Measurements from ENCODE around the gene UBQLN3.

- TF ChIP-seq, protein P1, sequence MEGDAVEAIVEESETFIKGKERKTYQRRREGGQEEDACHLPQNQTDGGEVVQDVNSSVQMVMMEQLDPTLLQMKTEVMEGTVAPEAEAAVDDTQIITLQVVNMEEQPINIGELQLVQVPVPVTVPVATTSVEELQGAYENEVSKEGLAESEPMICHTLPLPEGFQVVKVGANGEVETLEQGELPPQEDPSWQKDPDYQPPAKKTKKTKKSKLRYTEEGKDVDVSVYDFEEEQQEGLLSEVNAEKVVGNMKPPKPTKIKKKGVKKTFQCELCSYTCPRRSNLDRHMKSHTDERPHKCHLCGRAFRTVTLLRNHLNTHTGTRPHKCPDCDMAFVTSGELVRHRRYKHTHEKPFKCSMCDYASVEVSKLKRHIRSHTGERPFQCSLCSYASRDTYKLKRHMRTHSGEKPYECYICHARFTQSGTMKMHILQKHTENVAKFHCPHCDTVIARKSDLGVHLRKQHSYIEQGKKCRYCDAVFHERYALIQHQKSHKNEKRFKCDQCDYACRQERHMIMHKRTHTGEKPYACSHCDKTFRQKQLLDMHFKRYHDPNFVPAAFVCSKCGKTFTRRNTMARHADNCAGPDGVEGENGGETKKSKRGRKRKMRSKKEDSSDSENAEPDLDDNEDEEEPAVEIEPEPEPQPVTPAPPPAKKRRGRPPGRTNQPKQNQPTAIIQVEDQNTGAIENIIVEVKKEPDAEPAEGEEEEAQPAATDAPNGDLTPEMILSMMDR (IDR thresholded peaks at IDR 0.05; ENCODE audit: borderline replicate concordance, extremely low read depth, low read length, poor library complexity, severe bottlenecking) = peak; percentile 2
- TF ChIP-seq EZH2 (IDR thresholded peaks at IDR 0.05; ENCODE audit: borderline replicate concordance, low read depth, low read length, severe bottlenecking) = no peak
Observed at GRCh38 chr11:5507177-5507932, 2.4 kb downstream of the UBQLN3 start.
